H9 (cell line): ENCODE measurements around the gene DHX58. TPM values are rescaled to one million over a fixed set of nuclear protein-coding genes. Genes with fewer than 3 reads are reported as not detected.

ENCODE experiments used
- DNase-seq: peaks from one replicate; pipeline ENCODE4 v3.0.0-alpha.2; 2017
- H2AFZ ChIP-seq: one replicate; pipeline ENCODE4 v1.6.1; 2013; ENCODE audit warnings: mild to moderate bottlenecking, low read length, control low read depth, moderate library complexity
- H2AK5ac ChIP-seq: 2 replicates; pipeline ENCODE4 v1.6.1; 2013; ENCODE audit warnings: low read length, control low read depth, mixed read lengths; ENCODE audit not compliant: insufficient read length
- H2BK120ac ChIP-seq: one replicate; pipeline ENCODE4 v1.6.1; 2013; ENCODE audit warnings: low read depth, mild to moderate bottlenecking, low read length, control low read depth, inconsistent platforms; ENCODE audit not compliant: poor library complexity, severe bottlenecking
- H2BK12ac ChIP-seq: 2 replicates; pipeline ENCODE4 v1.6.1; 2013; ENCODE audit warnings: low read length, control low read depth, mixed read lengths, low read depth; ENCODE audit not compliant: insufficient read length
- H2BK15ac ChIP-seq: 2 replicates; pipeline ENCODE4 v1.6.1; 2013; ENCODE audit warnings: low read depth, low read length, control low read depth
- H2BK20ac ChIP-seq: one replicate; pipeline ENCODE4 v1.6.1; 2013; ENCODE audit warnings: low read depth, mild to moderate bottlenecking, low read length, control low read depth, inconsistent platforms; ENCODE audit not compliant: poor library complexity, severe bottlenecking
- H2BK5ac ChIP-seq: 2 replicates; pipeline ENCODE4 v1.6.1; 2013; ENCODE audit warnings: low read length, control low read depth, mixed read lengths; ENCODE audit not compliant: insufficient read length
- H3K14ac ChIP-seq: 2 replicates; pipeline ENCODE4 v1.6.1; 2013; ENCODE audit warnings: low read length, control low read depth; ENCODE audit not compliant: insufficient read depth
- H3K18ac ChIP-seq: 2 replicates; pipeline ENCODE4 v1.6.1; 2013; ENCODE audit warnings: low read depth, mild to moderate bottlenecking, mixed read lengths, low read length, control low read depth; ENCODE audit not compliant: insufficient read length
- H3K23ac ChIP-seq: 2 replicates; pipeline ENCODE4 v1.6.1; 2013; ENCODE audit warnings: low read length, control low read depth, mixed read lengths, low read depth; ENCODE audit not compliant: insufficient read length
- H3K23me2 ChIP-seq: 2 replicates; pipeline ENCODE4 v1.6.1; 2013; ENCODE audit warnings: low read depth, mild to moderate bottlenecking, mixed read lengths, low read length, control low read depth; ENCODE audit not compliant: insufficient read length, poor library complexity, severe bottlenecking
- H3K27ac ChIP-seq: 2 replicates; pipeline ENCODE4 v1.5.1; 2013; ENCODE audit warnings: low read length, control low read depth, mixed read lengths, low read depth; ENCODE audit not compliant: insufficient read length
- H3K27me3 ChIP-seq: 2 replicates; pipeline ENCODE4 v1.6.1; 2013; ENCODE audit warnings: low read length, control low read depth, inconsistent platforms; ENCODE audit not compliant: insufficient read depth
- H3K4ac ChIP-seq: 2 replicates; pipeline ENCODE4 v1.6.1; 2013; ENCODE audit warnings: low read depth, mild to moderate bottlenecking, control low read depth, inconsistent platforms, low read length, moderate library complexity
- H3K4me1 ChIP-seq: 2 replicates; pipeline ENCODE4 v1.6.1; 2013; ENCODE audit warnings: low read length, control low read depth, inconsistent platforms; ENCODE audit not compliant: insufficient read depth
- H3K4me2 ChIP-seq: 2 replicates; pipeline ENCODE4 v1.6.1; 2013; ENCODE audit warnings: low read length, control low read depth, mixed read lengths; ENCODE audit not compliant: insufficient read length, insufficient read depth
- H3K56ac ChIP-seq: 2 replicates; pipeline ENCODE4 v1.6.1; 2013; ENCODE audit warnings: low read depth, mild to moderate bottlenecking, mixed read lengths, low read length, control low read depth; ENCODE audit not compliant: insufficient read length
- H3K79me1 ChIP-seq: 2 replicates; pipeline ENCODE4 v1.6.1; 2013; ENCODE audit warnings: low read depth, mild to moderate bottlenecking, moderate library complexity, low read length, control low read depth, inconsistent platforms; ENCODE audit not compliant: insufficient read depth, poor library complexity, severe bottlenecking
- H3K79me2 ChIP-seq: 2 replicates; pipeline ENCODE4 v1.6.1; 2013; ENCODE audit warnings: low read length, control low read depth, inconsistent platforms; ENCODE audit not compliant: insufficient read depth
- H3K9ac ChIP-seq: 2 replicates; pipeline ENCODE4 v1.6.1; 2013; ENCODE audit warnings: low read length, control low read depth, mixed read lengths; ENCODE audit not compliant: insufficient read length; ENCODE audit errors: extremely low read depth
- H3K9me3 ChIP-seq: one replicate; pipeline ENCODE4 v1.6.1; 2013; ENCODE audit warnings: low read depth, low read length, inconsistent platforms; ENCODE audit not compliant: control insufficient read depth
- H3T11ph ChIP-seq: one replicate; pipeline ENCODE4 v1.6.1; 2013; ENCODE audit warnings: mild to moderate bottlenecking, low read length, control low read depth, inconsistent platforms
- H4K20me1 ChIP-seq: one replicate; pipeline ENCODE4 v1.6.1; 2013; ENCODE audit not compliant: control insufficient read depth, insufficient read length, insufficient read depth
- H4K5ac ChIP-seq: 2 replicates; pipeline ENCODE4 v1.6.1; 2013; ENCODE audit warnings: low read depth, mild to moderate bottlenecking, mixed read lengths, low read length, control low read depth; ENCODE audit not compliant: insufficient read length
- H4K8ac ChIP-seq: replicated peaks from 2 replicates; pipeline ENCODE4 v1.6.1; 2013; ENCODE audit warnings: low read length, control low read depth, mixed read lengths, low read depth; ENCODE audit not compliant: insufficient read length
- H4K91ac ChIP-seq: 2 replicates; pipeline ENCODE4 v1.6.1; 2013; ENCODE audit warnings: low read depth, mild to moderate bottlenecking, moderate library complexity, mixed read lengths, low read length, control low read depth; ENCODE audit not compliant: insufficient read length
- H3K27ac Mint-ChIP-seq, 3 experiments: 2 replicates in 2 of 3; 3 replicates in 1 of 3; pipeline ENCODE4 v1.8.0; 2020 to 2021; ENCODE audit warnings: mixed read lengths in 3 of 3, mild to moderate bottlenecking in 1 of 3, moderate library complexity in 1 of 3
- H3K27me3 Mint-ChIP-seq: 2 replicates; pipeline ENCODE4 v1.8.0; 2021; ENCODE audit warnings: low read depth, mild to moderate bottlenecking, moderate library complexity, mixed read lengths
- H3K36me3 Mint-ChIP-seq, 3 experiments: 2 replicates in 2 of 3; 3 replicates in 1 of 3; pipeline ENCODE4 v1.8.0; 2020 to 2021; ENCODE audit warnings: low read depth in 3 of 3, mixed read lengths in 3 of 3; ENCODE audit not compliant: insufficient read depth in 1 of 3
- H3K4me1 Mint-ChIP-seq, 2 experiments: 2 replicates each; pipeline ENCODE4 v1.8.0; 2020; ENCODE audit warnings: mixed read lengths in 2 of 2
- H3K4me3 Mint-ChIP-seq, 2 experiments: 2 replicates in 1 of 2; 3 replicates in 1 of 2; pipeline ENCODE4 v1.8.0; 2020 to 2021; ENCODE audit warnings: mild to moderate bottlenecking in 2 of 2, mixed read lengths in 2 of 2, moderate library complexity in 1 of 2
- H3K9me3 Mint-ChIP-seq, 2 experiments: 2 replicates in 1 of 2; 3 replicates in 1 of 2; pipeline ENCODE4 v1.8.0; 2020; ENCODE audit warnings: mild to moderate bottlenecking in 2 of 2, mixed read lengths in 2 of 2, moderate library complexity in 1 of 2
- WGBS: extraction: QIAGEN DNeasy Blood & Tissue Kit; methylation state at CpG from one replicate; pipeline ENCODE4 v1.1.7; 2013; ENCODE audit warnings: missing lambda C conversion rate, low lambda C conversion rate, mixed read lengths; ENCODE audit not compliant: insufficient read length; ENCODE audit errors: extremely low coverage; 5-methylcytosine and 5-hydroxymethylcytosine counted together
- total RNA-seq: library from RNA; stranded (reverse); gene quantifications from 2 replicates; pipeline ENCODE4 v1.2.1, GENCODE V29; 2021
- TF ChIP-seq, protein P1 (sequence below): fragments of 200-600 bp; sonication (generic); conservative IDR thresholded peaks from 3 replicates; pipeline ENCODE4 v1.8.0; 2021; ENCODE audit warnings: antibody characterized with exemption, mild to moderate bottlenecking

DHX58 gene
- total RNA-seq, 1 experiment from 2014 or later, result 3.9 TPM

- Histone ChIP-seq H3T11ph (no peak overlapping the region), H3K27me3 (no peaks in the 10 kb centered on the region), H2BK12ac (no peak overlapping the region), H3K79me2 (no peaks in the 10 kb centered on the region), H3K9ac (no peak overlapping the region), H2BK15ac (no peak overlapping the region), H3K14ac (no peak overlapping the region), H3K23me2 (no peaks in the 10 kb centered on the region), H3K4me1 (no peaks in the 10 kb centered on the region), H2AK5ac (no peak overlapping the region), H3K4me2 (no peak overlapping the region), H2BK20ac (no peak overlapping the region), H3K56ac (no peak overlapping the region), H4K5ac (no peak overlapping the region), H2AFZ (no peak overlapping the region), H3K9me3 (no peaks in the 10 kb centered on the region), H4K20me1 (no peaks in the 10 kb centered on the region), H2BK120ac (no peak overlapping the region), H4K8ac (no peak overlapping the region), H4K91ac (no peak overlapping the region), H2BK5ac (no peak overlapping the region), H3K79me1 (no peaks in the 10 kb centered on the region), H3K27ac (no peak overlapping the region), H3K4ac (no peak overlapping the region), H3K18ac (no peak overlapping the region), H3K23ac (no peak overlapping the region)
- TF ChIP-seq, protein P1, sequence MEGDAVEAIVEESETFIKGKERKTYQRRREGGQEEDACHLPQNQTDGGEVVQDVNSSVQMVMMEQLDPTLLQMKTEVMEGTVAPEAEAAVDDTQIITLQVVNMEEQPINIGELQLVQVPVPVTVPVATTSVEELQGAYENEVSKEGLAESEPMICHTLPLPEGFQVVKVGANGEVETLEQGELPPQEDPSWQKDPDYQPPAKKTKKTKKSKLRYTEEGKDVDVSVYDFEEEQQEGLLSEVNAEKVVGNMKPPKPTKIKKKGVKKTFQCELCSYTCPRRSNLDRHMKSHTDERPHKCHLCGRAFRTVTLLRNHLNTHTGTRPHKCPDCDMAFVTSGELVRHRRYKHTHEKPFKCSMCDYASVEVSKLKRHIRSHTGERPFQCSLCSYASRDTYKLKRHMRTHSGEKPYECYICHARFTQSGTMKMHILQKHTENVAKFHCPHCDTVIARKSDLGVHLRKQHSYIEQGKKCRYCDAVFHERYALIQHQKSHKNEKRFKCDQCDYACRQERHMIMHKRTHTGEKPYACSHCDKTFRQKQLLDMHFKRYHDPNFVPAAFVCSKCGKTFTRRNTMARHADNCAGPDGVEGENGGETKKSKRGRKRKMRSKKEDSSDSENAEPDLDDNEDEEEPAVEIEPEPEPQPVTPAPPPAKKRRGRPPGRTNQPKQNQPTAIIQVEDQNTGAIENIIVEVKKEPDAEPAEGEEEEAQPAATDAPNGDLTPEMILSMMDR, result no peak
- Mint-ChIP-seq H3K4me3 (no peak overlapping the region), H3K4me1 (peaks cover 5 to 23% of the 10 kb centered on the region in 2 experiments), H3K27me3 (peaks cover 16% of the 10 kb centered on the region), H3K9me3 (no peaks in the 10 kb centered on the region), H3K27ac (no peak overlapping the region), H3K36me3 (no peaks in the 10 kb centered on the region)
- no peak for DNase-seq
- WGBS, result no CpG with 5 or more reads among the region's 8 CpGs
Measured at GRCh38 chr17:42090964-42091790, 21.3 kb downstream of the DHX58 start.
